NB4 (cell line): ENCODE results near the gene UCN2.

Experiments
- MYC ChIP-seq: IDR thresholded peaks from 2 replicates; pipeline ENCODE4 v1.6.1; 2011; ENCODE audit warnings: low read depth, low read length
- POLR2A ChIP-seq: IDR thresholded peaks from 2 replicates; pipeline ENCODE4 v1.6.1; 2011; ENCODE audit warnings: mild to moderate bottlenecking; ENCODE audit not compliant: insufficient read length; ENCODE audit errors: extremely low read depth
- TF ChIP-seq, protein P1 (sequence below): IDR thresholded peaks from one replicate; pipeline ENCODE4 v1.5.1; 2012; ENCODE audit warnings: low read depth, low read length

DNA sequence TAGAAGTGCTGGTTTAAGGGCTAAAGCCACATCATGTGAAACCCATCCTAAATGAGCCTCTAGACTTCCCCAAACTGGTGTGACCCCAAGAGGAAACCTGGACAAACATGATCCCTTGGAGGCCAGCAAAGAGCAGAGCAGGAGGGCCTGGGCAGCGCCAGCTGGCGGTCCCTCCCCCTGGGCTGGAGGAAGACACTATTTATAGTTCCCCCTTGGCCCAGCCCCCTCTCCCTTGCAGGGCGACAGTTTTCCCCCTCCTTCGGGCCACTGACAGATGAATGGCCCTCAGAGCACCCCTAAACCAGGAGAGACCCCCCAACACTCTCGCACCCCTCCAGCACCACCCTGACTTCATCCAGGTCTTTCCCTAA is 2.9 kb downstream of the UCN2 start:
- TF ChIP-seq, protein P1, sequence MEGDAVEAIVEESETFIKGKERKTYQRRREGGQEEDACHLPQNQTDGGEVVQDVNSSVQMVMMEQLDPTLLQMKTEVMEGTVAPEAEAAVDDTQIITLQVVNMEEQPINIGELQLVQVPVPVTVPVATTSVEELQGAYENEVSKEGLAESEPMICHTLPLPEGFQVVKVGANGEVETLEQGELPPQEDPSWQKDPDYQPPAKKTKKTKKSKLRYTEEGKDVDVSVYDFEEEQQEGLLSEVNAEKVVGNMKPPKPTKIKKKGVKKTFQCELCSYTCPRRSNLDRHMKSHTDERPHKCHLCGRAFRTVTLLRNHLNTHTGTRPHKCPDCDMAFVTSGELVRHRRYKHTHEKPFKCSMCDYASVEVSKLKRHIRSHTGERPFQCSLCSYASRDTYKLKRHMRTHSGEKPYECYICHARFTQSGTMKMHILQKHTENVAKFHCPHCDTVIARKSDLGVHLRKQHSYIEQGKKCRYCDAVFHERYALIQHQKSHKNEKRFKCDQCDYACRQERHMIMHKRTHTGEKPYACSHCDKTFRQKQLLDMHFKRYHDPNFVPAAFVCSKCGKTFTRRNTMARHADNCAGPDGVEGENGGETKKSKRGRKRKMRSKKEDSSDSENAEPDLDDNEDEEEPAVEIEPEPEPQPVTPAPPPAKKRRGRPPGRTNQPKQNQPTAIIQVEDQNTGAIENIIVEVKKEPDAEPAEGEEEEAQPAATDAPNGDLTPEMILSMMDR: no peak
- peak; percentile 4 for TF ChIP-seq POLR2A
- no peak for TF ChIP-seq MYC
